ENCODE data around the gene TCEAL9.
"Not testable (repeated sequence)": the region's sequence is repeated elsewhere in the genome, so short reads cannot be mapped to it uniquely, and the experiment has no call there.

Gene TCEAL9

DNA sequence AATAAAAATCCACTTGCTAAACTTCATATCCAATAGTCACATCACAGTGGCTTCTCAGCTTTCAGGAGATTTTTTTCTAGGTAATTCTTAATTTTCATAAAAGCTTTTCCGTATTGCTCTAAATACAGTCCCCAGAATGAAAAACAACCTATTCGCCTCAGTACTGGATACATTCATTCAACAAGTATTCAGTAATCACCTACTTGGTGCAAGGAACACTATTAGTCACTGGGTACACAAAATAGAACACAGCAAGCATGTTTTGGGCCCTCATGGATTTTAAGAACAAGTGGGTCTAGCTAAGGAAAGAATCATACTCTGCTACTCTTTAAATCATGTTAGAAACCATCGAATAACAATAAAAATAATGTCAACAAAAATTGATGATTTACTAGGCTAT, 17.3 kb downstream of the TCEAL9 start:
- DNase-seq (ENCODE audit: low spot score), result no peak

DNA sequence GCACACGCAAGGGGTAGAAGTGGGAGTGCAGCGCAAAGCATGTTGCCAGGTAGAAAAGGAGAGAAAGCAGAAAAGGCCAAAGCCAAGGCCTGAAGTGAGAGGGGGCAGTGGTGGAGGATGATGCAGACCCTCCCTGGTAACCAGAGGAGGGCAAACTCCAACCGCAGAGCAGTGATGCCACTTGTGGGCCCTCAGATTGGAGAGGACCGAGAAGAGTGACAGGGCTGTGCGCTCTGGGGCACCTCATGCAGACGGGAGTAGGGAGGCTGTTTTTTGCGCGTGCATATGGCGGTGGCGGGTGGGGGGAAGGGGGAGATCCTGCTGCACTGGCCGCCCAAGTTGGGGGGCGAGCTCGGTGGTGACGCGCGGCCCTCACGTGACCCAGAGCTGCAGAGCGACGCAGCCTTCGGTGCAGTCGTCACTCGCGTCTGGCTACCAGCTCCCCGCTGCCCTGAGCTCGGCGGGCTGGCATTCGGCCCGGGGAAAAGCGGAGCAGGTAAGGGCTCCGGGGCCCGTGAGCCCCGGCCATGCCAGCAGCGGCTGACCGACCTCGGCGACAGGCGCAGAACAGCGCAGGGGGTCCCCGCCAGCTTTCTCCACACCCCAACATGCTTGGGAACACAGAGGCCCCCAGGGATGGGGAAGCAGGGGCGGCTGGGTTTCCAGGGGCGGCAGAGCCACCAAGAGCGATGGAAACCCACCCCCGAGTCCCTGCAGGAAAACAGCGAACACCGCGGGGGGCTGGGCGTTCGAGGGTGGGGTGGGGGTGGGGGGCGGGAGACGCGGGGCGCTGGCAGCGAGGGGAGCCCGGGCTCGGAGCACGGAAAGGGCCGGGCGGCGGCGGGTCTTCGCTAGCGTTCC, 20.0 kb downstream of the TCEAL9 start, which contains the start of gene BEX3:
BEX3 (plus strand) TSS at position 421 of the 861 bp plus-strand sequence. CDS start 984 bp downstream, outside the sequence.
- DNase-seq (ENCODE audit: low spot score), result peak; percentile 34

DNA sequence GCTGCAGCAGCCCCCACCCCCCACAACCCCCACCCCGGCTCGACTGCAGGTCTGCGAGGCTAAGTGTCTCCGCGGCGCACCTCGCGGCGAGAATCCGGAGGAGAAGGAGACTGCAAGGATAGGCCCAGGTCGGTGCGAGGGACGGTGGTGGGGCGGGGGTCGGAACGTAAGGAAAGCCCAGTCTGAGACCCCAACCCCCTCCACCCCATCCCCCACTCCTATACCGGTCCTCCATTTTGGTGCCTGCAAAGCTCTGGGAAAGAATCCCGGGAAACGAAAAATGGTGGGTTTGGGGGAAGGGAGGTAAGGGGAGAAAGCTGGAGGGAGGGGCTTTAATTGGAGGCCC, 20.6 kb downstream of the TCEAL9 start:
- no peak for DNase-seq (ENCODE audit: low spot score)

DNA sequence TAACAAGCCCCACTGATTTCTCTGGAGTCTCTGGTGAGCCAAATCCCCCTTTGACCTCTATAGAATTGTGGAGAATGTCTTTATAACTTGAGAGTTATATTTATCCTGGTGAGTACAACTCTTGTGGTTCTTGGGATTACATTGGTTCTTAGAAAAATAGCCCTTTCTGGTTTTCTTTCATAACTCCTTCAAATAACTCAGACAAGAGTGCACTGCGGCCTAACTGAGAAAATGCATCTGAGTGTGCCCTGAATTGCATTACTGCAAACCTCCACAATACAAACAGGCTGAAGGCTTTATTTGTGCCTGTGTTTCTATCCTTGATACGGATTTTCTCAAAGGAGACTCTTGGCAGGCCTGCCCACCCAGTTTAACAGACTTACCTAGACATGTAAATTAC, 22.7 kb downstream of the TCEAL9 start:
- no peak for DNase-seq (ENCODE audit: low spot score)

DNA sequence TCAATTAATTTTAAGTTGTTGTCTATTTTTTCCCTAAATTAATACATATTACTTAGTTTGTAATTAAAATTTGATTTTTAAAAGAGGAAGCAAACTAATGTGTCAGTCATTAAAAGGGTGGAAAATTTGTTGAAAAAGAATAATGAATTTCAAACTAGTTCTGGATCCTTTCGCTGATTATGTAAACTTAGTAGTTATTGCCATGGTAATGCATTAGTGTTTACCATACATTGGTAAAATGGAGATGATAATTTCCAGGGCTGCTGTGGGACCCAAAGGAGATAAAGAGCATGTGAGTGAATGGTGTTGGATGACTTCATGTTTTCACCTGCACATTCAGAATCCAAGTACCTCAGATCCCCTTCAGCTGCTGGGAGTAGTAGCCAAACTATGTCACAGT, 26.6 kb downstream of the TCEAL9 start:
- DNase-seq (ENCODE audit: low spot score), result no peak

DNA sequence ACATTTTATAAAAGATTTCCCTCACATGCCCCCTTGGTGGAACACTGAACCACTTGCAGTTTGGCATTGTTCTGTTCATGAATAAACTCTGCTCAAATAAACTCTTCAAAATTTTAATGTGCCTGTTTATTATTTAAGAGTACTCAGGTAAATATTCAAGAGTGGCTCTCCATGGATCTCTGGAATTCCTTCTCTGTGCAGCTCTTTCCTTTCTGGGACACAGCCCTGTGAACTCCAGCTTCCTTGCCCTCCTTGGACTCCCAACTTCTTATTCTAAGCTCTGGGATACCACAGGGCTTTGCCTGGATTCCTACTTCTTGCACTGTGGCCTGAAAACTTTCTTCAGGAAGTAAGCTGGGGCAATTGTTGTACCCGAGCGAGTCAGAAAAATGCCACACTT, 28.4 kb downstream of the TCEAL9 start:
- DNase-seq (ENCODE audit: low spot score), result no peak

DNA sequence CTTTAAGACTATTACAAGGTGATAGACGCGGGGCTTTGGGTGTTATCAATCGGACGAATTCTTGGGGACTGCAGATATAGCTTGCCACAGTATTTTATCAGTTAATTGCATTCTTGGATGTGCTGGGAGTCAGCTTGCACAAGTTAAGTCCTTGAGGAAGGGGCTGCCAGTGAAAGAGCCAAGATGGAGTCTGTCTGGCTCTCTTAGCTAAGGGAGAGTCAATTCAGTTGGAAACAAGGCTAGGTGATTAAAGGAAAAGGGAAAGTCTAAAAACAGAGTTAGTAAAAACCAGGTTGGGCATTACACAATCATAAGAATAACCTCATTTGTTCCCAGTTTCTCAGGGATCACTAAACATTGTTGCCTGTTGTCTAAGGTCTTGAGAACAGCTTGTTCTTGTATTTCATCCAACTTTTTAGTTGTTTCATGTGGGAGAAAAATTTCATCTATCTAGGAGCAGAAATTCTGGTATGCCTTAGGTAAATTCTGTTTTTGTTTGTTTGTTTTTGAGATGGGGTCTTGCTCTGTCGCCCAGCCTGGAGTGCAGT, 29.1 kb downstream of the TCEAL9 start:
- DNase-seq (ENCODE audit: low spot score), result not testable (repeated sequence)

DNA sequence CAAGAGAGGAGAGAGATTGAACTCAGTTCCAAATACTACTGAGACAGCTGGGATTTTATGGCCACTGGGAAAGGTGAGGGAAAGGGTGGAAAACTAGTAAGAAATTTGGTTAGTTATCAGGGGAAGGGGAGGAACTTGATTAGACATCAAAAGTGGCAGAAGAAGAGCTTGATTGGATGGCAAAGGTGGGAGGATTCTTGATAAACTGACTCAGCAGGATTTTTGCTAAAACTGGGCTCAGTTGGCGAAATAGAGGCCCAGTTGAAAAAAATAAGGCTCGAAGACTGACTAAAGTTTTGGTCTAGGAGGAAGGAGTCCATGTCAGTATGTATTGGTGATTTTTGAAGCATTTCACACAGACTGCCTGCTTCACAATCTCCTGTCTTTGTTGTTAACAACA, 30.0 kb downstream of the TCEAL9 start:
- DNase-seq (ENCODE audit: low spot score), result no peak

DNA sequence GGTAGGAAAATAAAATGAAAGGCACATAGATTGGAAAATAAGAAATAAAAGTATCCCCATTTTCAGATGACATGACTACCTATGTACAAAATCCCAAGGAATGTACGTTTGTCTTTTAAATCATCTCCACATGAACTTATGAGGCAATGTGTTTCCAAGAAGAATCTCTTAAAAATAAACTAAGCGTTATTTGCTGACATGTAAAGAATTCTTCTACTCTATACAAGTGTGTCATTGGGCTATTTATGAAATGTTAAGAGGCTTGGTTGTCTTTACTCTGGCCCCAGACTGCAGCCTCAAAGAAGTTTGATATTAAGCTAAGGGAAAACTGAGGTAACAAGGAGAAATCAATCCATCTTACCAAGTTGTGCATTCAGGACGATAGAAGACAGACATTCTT, 37.2 kb downstream of the TCEAL9 start:
- DNase-seq (ENCODE audit: low spot score), result no peak

DNA sequence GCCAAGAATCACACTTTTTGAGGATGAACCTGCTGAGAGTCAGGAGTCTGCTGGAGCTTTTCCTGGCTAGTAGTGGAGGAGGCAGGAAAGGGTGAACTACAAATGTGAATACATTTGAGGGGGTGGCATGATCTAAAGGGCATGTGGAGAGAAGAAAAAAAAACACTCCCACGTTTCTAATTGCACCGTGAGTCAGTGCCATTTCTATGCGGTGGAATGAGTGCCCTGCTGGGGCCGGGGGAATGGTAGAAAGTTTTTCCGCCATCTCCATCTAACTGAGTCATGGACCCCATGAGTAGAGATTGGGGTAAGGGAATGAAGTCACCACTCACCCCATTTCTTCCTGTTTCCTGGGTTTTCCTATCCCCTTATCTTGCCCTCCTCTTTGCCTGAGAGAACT, 39.9 kb downstream of the TCEAL9 start:
- DNase-seq (ENCODE audit: low spot score), result no peak

DNA sequence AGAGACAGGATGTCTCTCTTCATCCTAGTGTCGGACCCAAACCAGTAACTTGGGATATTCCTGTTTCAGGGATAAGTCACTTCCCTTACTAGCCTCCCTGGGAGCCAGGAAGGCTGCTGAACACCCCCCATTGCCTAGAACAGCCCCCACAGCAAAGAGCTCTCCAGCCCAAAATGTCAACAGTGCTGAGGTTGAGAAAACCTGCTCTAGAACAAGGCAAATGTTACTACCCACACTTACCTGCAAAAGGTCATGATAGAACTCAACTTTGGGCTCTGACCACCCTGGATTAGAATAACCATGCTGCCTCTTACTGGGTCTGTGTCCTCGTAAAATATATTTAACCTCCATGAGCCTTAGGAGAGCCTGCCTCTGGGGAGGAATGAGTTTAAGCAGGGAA, 40.4 kb downstream of the TCEAL9 start:
- no peak for DNase-seq (ENCODE audit: low spot score)

DNA sequence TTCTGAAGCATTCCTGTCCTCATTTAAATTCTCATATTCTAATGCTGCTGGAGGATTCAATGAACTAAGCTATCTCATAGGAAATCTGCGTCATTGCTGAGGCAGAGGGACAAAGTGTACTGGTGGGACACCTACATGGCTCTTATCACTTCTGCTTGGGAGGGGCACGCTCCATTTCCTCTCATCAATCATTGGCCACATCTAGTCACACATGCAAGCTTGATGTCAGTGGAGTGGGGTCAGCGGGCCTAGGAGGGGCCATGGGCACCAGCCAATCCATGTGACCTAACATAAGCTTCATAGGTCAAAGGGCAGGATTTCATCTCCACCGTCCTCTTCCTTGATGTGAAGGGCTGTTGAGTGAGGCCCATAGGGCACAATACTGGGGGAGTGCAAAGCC, 41.4 kb downstream of the TCEAL9 start:
- no peak for DNase-seq (ENCODE audit: low spot score)

DNA sequence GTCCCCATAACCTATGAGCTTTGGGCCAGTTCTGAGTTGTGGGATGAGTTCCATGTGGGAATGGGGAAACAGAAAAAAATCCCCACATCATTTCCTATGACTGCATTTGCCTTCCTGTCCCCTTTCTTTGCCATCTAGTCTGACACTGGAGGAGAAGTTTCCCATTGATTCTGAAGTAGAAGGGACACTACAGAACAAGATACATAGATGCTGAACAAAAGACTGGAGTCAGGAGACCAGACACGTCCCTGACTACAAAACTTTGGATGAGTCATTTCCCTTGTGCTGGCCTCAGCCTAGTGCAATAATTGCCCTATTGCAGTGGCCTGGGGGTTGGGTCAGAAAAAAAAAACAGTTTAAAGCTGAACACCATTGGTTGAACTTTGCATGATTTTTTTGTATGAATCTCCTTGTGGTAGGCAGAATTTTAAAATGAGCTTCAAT, 42.1 kb downstream of the TCEAL9 start:
- no peak for DNase-seq (ENCODE audit: low spot score)

DNA sequence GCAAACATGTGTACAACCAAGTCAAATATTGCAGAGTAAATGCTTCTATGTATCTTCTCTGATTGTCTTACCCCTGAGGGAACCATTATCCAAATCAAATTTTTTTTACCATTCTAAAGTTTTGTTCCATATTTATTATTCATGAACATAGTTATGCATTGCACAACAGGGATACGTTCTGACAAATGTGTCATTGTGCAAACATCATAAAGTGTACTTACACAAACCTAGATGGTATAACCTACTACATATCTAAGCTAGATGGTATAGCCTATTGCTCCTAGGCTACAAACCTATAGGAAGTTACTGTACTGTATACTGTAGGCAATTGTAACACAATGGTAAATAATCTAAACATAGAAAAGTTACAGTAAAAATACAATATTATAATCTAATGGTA, 43.4 kb downstream of the TCEAL9 start:
- DNase-seq (ENCODE audit: low spot score), result no peak

DNA sequence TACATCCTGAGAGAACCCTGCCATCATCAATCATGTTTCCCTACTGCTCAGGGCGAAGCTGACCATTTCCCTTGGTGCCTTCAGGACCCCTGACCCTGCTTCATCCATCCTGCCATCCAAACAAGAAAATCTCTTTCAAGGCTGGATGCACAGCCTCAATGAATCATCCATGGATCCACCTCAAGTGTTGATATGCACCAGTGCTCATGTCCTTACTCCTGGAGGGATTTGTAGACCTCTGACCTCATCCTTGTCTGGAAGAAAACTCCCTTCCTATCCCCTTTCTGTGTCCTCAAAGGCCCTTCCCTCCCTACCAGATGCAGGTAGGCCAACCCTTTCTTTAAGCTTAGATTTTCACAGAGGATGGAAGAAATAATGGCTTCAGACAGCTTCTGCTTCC, 44.6 kb downstream of the TCEAL9 start:
- no peak for DNase-seq (ENCODE audit: low spot score)

DNA sequence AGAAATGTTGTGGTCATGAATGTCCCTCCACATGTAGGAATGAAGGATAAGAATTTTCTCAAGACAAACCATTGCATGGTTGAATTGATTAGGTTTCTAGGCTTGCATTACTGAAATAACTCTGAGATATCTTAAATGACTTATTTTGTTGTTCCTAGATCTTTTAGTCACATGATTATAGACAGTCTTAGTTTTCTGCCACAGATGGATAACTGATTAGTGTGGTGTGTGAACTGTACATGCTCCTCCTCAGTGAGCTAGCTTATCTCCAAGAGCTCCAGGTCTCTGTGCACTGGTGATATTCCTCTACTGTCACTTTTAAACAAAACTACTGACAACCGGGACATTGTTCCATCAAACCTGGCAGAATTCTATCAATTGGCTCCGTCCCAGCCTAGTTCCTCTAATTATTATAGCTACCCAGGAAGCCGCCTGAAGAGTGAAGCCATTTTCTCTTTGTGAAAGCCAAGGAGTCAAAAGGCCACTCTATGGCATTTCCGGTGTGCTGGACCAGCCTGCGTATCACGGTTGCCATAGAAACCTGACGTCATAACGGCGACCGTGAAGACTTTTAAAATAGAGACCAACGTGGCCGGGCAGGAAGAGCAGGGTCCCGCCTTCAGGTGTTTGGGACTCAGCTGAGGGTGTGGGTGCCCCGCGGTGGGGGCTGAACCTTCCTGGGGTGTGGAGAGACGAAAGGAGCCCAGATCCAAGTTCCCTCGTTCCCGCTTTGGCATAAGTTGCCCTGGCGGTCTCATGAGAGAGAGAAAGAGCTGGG, 48.1 kb downstream of the TCEAL9 start:
- DNase-seq (ENCODE audit: low spot score), result peak; percentile 65

DNA sequence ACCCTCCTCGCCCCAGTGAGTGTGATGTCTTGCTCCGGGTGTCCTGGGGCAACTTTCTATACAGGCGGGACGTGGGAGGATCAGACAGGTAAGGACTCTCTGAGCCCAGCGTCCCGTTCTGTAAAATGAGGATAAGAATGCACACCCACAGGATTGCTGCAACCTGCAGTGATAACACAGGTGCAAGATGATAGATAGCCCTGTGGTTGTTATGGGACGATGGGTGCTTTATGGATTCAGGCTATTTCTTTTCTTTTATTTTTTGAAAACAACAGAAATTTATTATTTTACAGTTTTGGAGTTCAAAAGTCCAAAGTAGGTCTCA, 48.7 kb downstream of the TCEAL9 start:
- DNase-seq (ENCODE audit: low spot score), result no peak

DNA sequence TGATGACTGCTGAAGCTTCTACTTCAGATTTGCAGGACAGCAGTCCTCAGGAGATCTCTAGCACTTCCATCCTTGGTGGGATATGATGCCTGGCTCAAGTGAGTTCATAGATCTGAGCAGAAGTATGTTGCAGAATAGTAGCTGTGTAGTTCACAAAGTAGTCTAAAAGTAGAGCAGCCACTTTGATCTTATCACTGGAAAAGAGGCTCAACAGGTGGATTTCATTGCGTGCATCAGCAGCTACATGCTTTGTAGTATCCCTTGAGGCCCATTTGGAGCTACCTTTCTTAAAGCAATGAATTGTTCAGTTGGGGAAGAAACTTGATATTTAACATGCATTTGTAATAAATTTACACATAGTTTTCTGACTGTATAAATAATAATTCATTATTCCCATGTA, 50.0 kb downstream of the TCEAL9 start:
- no peak for DNase-seq (ENCODE audit: low spot score)

DNA sequence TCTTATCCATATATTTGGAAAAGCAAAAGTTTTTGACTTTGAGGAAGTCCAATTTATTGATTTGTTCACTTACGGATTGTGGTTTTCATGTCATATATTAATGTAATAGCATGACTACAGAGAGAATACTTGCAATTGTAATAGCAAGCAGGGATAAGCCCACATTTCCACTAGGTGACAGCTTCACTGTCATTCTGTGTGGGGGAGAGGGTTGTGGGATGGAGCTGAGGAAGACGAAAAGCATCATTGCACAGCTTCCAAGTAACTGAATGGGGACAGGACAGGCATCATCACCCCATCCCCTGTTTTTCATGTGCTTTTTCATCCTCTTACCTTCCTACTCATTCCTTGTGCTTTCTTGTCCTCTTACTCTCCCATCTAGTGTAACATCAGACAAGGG, 51.5 kb downstream of the TCEAL9 start:
- no peak for DNase-seq (ENCODE audit: low spot score)
